Adipose tissue (tissue), 3 donors: ENCODE measurements around the gene FOXJ3. TPM values are rescaled to one million over a fixed set of nuclear protein-coding genes. Genes with fewer than 3 reads are reported as not detected.

Experiments
- H3K27ac ChIP-seq: one replicate; pipeline ENCODE4 v1.5.1; 2013; ENCODE audit warnings: low read depth, low read length
- WGBS, 3 donors: extraction: QIAGEN DNeasy Blood & Tissue Kit; methylation state at CpG; one replicate each; pipeline ENCODE4 v1.1.7; 2013; 5-methylcytosine and 5-hydroxymethylcytosine counted together
- polyA plus RNA-seq, 3 donors: library from polyadenylated mRNA; stranded (reverse); fragments of 200-250 nt; gene quantifications; one replicate each; pipeline ENCODE4 v1.2.3, GENCODE V29; 2013
- donor health status: healthy with polysubstance abuse.
- donor health status: Bipolar disorder and iron deficiency.
- donor health status: healthy.

Gene FOXJ3
- polyA plus RNA-seq, 3 donors = 8.4 to 17.5 (median 13.0) TPM

DNA sequence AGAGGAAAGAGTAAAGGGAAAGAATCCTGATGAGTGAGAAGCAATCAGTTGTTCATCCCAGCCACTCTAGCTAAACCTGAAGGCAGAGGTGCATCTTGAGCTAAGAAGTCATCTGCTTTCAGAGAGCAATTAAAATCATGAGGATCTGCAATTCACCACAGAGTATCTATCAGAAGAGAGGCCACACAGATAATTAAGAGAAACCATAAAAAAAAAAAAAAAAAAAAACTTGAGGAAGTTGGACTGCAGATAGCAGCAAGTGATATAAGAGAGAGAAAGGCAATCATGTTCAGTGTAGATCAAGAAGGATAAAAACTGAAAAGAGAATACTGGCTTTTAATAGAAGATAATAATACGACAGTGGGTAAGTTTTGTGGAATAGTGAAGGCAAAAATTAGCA lies 17.7 kb downstream of the FOXJ3 start:
- no peak overlapping the region for H3K27ac ChIP-seq
- WGBS, 3 donors = 68 to 95% (median 68%) methylated on average over 1 of the region's 1 CpG

DNA sequence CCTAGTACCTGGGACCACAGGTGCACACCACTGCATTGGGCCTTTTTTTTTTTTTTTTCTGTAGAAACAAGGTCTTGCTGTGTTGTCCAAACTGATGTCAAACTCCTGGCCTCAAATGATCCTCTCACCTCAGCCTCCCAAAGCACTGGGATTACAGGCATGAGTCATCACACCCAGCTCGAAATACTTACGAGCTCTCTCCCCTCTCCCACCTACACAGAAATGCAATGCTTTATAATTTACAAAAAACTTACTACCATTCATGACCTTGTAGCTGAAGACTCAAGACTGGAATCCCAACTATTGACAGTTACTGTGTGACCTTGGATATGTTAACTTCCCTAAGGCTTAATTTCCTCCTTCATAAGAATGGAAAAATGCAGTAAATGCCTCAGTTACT lies 18.7 kb downstream of the FOXJ3 start:
- WGBS, 3 donors = 82 to 90% (median 85%) methylated on average over 2 of the region's 2 CpGs

DNA sequence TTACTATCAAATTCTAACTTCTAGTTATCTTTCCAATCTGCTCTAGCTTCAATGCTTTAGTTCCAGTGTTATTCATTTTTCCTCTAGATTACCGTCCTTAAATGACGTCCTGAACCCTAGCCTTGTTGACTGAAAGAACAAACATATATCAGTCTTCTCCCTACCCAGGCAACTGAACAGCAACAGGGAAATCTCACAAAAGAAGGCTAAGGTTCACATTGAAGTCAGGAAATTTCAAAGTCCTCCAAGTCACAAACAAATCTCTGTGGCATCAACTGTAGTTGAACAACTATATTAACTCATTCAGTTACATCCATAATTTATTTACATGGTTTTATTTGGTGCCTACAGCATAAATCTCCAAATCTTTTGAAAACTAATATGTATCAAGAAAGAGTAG lies 19.5 kb downstream of the FOXJ3 start:
- no peak overlapping the region for H3K27ac ChIP-seq
- 37 to 79% (median 42%) methylated on average over 2 of the region's 2 CpGs for WGBS, 3 donors

More for the DNA sequence above, 18.7 kb downstream of the FOXJ3 start:
- H3K27ac ChIP-seq = no peak overlapping the region

GRCh38 chr1:42313970-42314369 lies 21.1 kb downstream of the FOXJ3 start:
- H3K27ac ChIP-seq = no peak overlapping the region
- WGBS, 3 donors = 96 to 97% (median 96%) methylated on average over 3 of the region's 3 CpGs

DNA sequence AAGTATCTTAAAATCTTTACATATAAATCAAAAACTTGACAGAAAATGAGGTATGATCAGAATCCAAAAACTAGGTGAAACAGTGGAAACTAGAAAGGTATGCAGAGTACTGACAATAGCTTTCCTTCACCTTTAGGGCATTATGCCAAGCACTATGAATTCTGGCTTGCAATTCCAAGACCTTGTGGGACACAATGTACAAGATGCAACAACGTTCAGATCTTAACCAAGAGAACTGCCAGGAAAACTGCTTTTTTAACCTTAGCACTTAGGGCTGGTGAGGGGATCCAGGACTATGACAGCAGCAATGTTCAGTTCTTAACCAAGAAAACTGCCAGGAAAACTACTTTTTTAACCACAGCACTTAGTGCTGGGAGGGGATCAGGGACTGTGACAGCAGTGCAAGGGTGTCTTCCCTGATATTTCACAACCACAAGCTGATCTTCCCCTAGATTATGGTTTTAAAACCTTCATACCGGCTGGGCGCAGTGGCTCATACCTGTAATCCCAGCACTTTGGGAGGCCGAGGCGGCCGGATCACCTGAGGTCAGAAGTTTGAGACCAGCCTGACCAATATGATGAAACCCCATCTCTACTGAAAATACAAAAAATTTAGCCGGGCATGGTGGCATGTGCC lies 22.3 kb downstream of the FOXJ3 start:
- 44 to 64% (median 49%) methylated on average over 7 of the region's 7 CpGs for WGBS, 3 donors
- H3K27ac ChIP-seq = no peak overlapping the region

DNA sequence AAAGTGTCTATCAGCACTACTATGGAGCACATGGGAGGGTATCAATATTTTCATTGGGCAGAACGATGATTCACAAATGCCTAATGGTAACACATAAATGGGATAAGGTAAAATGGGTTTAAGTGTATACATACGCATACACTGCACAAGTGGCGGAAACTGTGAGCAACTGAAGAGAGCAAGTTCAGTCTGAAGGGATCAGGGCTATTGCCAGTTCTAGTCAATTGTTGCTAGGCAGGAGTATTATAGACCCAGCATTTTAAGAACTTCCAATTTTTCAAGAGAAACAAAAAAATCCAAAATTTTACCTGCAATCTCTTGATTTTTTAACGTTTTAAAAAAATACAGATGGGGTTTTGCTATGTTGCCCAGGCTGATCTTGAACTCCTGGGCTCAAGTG lies 23.1 kb downstream of the FOXJ3 start:
- no peak overlapping the region for H3K27ac ChIP-seq
- 92 to 93% (median 92%) methylated on average over 4 of the region's 4 CpGs for WGBS, 3 donors

DNA sequence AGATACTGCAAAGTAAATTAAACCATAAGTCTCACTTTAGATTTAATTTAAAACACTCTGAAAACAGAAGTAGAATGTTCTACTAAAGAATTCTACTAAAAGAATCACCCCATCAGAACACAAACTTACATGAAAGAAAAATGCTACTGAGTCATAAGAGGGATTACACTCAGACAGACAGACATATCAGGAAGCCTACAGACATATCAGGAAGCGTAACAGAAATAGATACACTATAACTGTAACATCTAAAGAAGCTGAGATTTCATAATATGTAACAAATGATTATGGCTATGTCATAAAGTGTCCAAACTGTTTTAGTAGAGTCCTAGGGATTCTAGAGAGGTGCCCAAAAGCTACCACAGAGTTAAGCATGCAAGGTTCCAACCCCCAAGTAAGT lies 23.9 kb downstream of the FOXJ3 start:
- 0 to 33% (median 0%) methylated on average over 1 of the region's 1 CpG for WGBS, 3 donors

DNA sequence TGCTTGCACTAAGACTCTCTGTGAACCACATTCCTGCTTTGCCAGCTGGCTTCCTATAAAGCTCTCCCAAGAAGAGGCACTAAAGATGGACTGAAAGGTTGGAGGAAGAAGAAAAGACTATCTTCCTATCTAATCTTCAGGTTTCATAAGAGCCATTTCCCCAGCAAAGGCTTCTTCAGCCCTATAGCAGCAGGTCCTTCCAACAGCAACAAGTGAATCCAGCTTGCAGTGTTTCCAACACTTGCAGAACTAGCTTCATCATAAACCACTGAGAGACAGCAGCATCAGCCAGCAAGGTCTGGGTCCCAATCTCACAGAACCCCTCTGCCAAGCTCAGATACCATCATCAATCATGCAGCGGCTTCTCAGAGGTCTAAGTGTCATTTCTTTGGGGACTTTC lies 28.1 kb downstream of the FOXJ3 start:
- no peak overlapping the region for H3K27ac ChIP-seq
- 79 to 95% (median 89%) methylated on average over 1 of the region's 1 CpG for WGBS, 3 donors

More for the DNA sequence above, 23.9 kb downstream of the FOXJ3 start:
- H3K27ac ChIP-seq = no peak overlapping the region

DNA sequence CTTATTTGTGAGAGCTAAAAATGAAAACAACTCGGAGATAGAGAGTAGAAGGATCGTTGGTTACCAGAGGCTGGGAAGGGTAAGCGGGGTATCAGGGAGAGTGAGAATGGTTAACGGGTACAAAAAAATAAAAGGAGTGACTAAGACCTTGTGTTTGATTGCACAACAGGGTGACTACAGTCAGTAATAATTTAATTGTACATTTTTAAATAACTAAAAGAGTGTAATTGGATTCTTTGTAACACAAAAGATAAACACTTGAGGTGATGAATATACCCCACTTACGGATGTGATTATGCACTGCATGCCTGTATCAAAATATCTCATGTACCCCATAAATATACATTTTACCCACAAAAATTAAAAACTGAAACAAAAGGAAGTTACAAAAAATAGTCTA lies 29.4 kb downstream of the FOXJ3 start:
- 95 to 98% (median 96%) methylated on average over 5 of the region's 5 CpGs for WGBS, 3 donors
- no peak overlapping the region for H3K27ac ChIP-seq

DNA sequence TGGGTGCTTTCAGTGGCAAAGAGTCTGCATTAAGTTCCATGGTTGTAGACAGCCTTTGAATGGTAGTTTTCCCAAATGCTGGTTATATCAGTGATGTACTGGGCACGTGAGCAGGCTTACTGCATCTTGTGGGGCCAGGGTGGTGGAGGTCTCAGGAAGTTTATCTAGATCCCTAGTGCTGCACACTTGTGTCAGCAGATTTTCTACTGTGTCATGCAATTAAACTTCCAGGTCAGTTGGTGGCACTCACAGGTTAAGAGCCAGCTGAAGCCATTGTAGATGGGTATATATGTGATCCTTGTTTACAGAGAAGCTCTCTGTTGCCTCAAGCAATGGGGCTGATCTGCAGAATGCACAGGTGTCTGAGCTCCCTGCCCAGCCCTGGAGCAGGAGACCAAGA lies 33.0 kb downstream of the FOXJ3 start:
- 100% methylated on average over 1 of the region's 1 CpG for WGBS, 3 donors
- no peak overlapping the region for H3K27ac ChIP-seq

- no peak overlapping the region for H3K27ac ChIP-seq
- WGBS, 3 donors = 94 to 96% (median 95%) methylated on average over 2 of the region's 2 CpGs
Observed at GRCh38 chr1:42298520-42298919, 36.5 kb downstream of the FOXJ3 start.

GRCh38 chr1:42295816-42296215 lies 39.2 kb downstream of the FOXJ3 start:
- 97 to 99% (median 98%) methylated on average over 5 of the region's 5 CpGs for WGBS, 3 donors
- H3K27ac ChIP-seq = no peak overlapping the region

- H3K27ac ChIP-seq = no peak overlapping the region
- WGBS, 3 donors = 75 to 85% (median 79%) methylated on average over 2 of the region's 2 CpGs
Observed at GRCh38 chr1:42290130-42290529, 44.9 kb downstream of the FOXJ3 start.

- 76 to 86% (median 78%) methylated on average over 1 of the region's 1 CpG for WGBS, 3 donors
Observed at GRCh38 chr1:42288311-42288985, 46.6 kb downstream of the FOXJ3 start.

GRCh38 chr1:42282867-42283583 lies 52.0 kb downstream of the FOXJ3 start:
- WGBS, 3 donors = 72 to 86% (median 86%) methylated on average over 5 of the region's 5 CpGs
- H3K27ac ChIP-seq = no peak overlapping the region

More at GRCh38 chr1:42288311-42288985, 46.6 kb downstream of the FOXJ3 start:
- H3K27ac ChIP-seq = no peak overlapping the region

GRCh38 chr1:42282024-42282579 lies 52.9 kb downstream of the FOXJ3 start:
- no peak overlapping the region for H3K27ac ChIP-seq
- 87 to 100% (median 100%) methylated on average over 2 of the region's 2 CpGs for WGBS, 3 donors

- 97 to 99% (median 98%) methylated on average over 1 of the region's 1 CpG for WGBS, 3 donors
- no peak overlapping the region for H3K27ac ChIP-seq
Observed at GRCh38 chr1:42280821-42281220, 54.2 kb downstream of the FOXJ3 start.

GRCh38 chr1:42279055-42279454 lies 56.0 kb downstream of the FOXJ3 start:
- H3K27ac ChIP-seq = no peak overlapping the region
- 40 to 74% (median 70%) methylated on average over 2 of the region's 2 CpGs for WGBS, 3 donors

- WGBS, 3 donors = 87 to 96% (median 93%) methylated on average over 1 of the region's 1 CpG
- H3K27ac ChIP-seq = no peak overlapping the region
Observed at GRCh38 chr1:42272920-42273319, 62.1 kb downstream of the FOXJ3 start.
